Umbilical cord (tissue), 2 donors: ENCODE results near the gene VANGL1. TPM values are rescaled to one million over a fixed set of nuclear protein-coding genes. Genes with fewer than 3 reads are reported as not detected.
A peak's percentile ranks its signal among the peaks of the same experiment; 100 is the strongest.
"Not testable (repeated sequence)": the region's sequence is repeated elsewhere in the genome, so short reads cannot be mapped to it uniquely, and the experiment has no call there.

Source experiments
- DNase-seq: peaks from one replicate; pipeline ENCODE4 v3.0.0-alpha.2; 2015; ENCODE audit warnings: low spot score
- total RNA-seq: library from RNA; depleted of rRNA; stranded (reverse); fragments of >200 nt; gene quantifications from one replicate; pipeline ENCODE4 v1.2.3, GENCODE V29; 2014; ENCODE audit warnings: low replicate concordance; ENCODE audit not compliant: insufficient read depth

The VANGL1 gene
- 7.2 TPM for total RNA-seq

DNA sequence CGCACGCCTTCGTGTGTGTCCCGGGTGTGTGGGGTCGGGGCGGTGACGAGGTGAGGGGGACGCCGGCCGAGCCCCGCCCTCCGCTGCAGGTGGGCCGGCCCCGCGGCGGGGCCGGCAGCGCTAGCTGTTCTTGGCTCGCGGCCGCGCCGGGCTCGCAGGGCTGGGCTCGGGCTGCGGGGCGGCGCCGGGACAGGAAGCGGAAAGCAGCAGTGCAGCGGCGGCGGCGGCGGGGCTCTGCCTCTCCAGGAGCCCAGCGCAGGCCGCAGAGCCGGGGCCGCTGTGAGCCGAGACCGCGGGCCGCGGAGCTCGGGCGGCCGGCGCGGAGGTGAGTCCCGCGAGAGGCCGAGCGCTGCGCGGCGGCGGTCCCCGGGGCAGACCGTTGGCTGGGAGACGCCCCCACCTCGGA lies at the start of gene VANGL1:
TSS of gene VANGL1 (plus strand) at position 209 of the 406 bp plus-strand sequence. CDS start 9,444 bp downstream, outside the sequence.
- DNase-seq, result peak; percentile 58

- no peak for DNase-seq
Measured at GRCh38 chr1:115592264-115592663, 49.5 kb upstream of the VANGL1 start.

DNA sequence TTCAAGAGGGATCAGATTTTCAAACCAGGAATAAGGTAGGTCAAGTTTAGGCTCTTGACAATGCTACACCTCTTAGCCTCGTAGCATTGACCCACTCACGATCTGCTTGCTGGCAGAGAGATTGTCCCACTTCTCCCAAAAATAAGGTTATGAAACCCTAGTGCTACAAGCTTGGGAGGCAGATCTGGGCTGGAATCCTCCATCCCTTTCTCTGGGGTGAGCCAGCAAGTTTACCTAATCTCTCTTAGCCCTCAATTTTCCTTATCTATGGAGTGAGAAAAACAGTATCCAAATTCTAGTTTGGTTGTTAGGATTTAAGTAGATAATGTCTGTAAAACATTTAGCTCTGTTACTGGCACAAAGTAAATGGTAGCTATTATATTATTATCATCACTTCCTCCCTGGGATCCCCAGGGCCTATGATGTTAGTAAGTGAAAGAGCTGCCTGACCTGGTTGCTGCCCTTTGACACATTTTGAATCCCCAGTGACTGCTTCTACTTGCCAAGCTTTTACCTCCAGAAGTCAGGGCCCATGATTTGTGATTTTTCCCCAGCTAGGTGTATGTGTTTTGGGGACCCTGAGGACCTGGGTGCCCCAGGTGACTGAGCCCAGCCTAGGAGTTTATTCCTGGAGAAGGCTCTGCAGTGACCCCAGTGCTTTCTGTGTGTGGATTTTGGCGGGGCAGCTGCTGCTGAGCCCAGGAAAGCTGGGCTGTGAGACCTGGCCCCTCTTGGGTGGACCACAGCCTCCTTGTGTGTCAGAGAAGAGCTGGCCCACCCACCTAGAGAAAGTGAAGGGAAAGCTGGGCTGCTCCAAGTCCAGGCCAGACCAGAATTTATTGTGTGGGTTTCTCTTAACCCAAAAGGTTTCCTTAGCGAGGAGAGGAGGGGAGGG lies 48.2 kb upstream of the VANGL1 start:
- no peak for DNase-seq

DNA sequence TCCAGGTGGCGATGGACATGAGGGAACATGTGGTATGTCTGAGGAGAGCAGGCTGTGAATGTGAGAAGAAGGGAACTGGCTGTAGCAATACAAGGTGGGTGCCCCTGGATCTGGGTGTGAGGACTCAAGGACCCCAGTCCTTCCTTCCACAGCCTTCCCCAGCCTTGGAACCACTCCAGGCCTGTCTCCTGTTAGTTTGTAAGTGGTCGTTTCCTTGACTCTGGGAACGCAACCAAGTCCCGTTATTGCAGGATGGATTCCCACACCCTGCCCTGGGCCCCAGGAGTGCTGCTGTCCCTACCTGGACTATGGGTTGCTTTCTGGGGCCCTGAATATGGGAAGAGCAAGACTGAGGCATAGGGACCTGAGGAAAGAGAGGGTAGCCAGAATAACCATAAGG lies 47.2 kb upstream of the VANGL1 start:
- DNase-seq, result no peak

GRCh38 chr1:115595279-115596079 lies 46.3 kb upstream of the VANGL1 start:
- DNase-seq, result peak; percentile 94

DNA sequence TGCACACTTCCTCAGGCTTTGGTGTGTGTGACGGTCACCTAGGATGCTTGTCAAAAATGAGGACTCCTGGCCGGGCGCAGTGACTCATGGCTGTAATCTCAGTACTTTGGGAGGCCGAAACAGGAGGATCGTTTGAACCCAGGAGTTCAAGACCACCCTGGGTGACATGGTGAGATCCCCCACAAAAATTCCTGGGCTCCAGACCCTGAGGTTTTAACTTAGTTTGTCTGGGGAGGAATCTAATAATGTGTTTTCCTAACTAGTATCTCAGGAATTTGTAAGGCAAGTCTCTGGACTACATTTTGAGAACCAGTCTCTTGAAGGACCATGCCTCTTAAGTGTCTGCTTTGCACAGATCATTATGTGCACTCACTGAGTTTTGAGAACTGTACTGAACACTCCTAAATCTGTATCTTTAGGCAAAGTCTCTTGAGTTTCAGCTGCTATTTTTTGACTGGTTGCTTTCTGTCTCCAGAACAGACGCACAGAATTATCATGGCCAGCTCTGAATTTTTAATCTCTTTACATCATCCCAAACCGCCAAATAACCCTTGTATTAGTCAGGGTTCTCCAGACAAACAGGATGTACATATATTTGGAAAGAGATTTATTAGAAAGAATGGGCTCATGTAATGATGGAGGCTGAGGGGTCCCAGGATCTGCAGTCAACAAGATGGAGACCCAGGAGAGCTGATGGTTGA lies 45.5 kb upstream of the VANGL1 start:
- peak; percentile 58 for DNase-seq

GRCh38 chr1:115604508-115604907 lies 37.3 kb upstream of the VANGL1 start:
- DNase-seq, result no peak

DNA sequence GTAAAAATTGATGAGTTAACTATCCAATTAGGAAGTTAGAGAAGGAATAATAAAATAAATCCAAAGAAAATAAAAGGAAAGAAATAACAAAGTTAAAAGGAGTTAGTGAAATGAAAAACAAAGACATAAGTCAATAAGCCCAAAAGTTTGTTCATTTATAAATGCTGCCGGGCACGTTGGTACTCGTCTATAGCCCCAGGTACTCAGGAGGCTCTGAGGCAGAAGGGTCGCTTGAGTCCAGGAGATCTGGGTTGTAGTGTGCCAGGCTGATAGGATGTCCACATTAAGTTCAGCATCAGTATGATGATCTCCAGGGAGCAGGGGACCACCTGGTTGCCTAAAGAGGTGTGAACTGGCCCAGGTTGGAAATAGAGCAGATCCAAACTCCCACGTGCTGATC lies 35.5 kb upstream of the VANGL1 start:
- no peak for DNase-seq

DNA sequence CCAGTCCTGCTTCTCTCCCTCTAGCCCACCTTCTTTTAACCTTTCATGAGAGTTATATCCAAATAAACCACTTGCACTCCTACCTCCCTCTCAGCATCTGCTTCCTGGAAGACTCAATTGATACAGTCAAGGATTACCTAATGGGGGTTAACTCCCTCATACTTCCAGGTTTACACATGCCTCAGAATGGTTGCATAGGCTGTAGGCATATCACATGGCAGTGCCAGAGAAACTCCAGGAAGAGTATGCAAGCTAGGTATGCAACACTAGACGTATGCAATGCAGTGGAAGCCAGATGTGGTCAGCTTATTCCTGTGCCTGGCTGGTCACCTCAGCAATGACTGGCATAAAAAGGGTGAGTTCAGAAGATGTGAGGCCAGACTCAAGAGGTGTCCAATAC lies 32.7 kb upstream of the VANGL1 start:
- DNase-seq, result no peak

DNA sequence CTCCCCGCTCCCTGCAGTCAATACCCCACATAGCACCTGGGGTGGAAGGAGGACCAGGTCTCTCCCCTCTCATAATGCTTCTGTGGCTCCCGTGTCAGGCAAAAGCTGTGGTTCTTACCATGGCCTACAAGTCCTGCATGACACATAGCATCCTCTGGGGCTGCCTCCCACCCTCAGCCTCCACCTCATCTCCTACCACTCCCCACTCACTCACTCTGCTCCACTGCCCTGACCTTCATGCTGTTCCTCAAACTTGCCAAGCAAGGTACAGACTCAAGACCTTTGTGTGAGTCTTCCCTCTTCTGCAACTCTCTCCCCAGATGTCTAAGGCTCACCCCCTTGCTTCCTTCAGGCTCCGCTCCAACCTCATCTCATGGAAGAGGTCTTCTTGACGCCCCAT lies 28.0 kb upstream of the VANGL1 start:
- no peak for DNase-seq

- DNase-seq, result no peak
Measured at GRCh38 chr1:115620453-115620852, 21.3 kb upstream of the VANGL1 start.

DNA sequence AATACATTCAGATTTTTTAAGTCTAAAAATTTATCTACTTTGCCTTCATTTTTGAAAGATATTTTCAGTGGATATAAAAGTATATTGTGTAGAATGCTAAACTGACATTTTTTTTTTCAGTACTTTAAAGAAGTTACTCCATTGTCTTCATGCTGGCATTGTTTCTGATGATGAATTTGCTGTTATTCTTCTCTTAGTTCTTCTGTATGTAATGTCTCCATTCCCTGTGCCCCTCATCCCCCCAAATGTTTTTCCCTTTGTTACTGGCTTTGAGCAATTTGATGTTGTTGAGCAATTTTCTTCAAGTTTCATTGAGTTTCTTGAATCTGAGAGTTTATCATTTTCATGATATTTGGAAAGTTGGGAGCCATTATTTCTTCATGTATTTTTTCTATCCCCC lies 20.8 kb upstream of the VANGL1 start:
- no peak for DNase-seq

DNA sequence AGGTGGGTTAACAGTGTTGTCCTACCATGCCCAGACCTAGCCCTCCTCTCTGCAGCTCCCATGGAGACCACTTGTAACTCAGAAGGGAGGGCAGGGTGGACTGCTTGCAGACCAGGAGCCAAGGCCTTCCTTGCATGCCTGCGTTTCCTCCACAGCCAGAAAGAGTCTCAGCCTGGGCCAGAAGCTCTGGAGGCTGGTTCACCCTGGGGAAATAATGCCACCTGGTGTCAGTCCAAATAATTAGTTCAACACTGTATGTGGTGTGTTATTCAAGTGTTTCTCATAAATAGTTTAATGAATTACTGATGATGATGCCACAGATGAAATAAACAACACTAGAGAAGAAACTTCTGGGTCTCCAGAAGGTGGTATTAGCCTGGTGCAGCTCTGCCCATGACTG lies 16.9 kb upstream of the VANGL1 start:
- DNase-seq, result no peak

- no peak for DNase-seq
Measured at GRCh38 chr1:115630342-115630741, 11.4 kb upstream of the VANGL1 start.

DNA sequence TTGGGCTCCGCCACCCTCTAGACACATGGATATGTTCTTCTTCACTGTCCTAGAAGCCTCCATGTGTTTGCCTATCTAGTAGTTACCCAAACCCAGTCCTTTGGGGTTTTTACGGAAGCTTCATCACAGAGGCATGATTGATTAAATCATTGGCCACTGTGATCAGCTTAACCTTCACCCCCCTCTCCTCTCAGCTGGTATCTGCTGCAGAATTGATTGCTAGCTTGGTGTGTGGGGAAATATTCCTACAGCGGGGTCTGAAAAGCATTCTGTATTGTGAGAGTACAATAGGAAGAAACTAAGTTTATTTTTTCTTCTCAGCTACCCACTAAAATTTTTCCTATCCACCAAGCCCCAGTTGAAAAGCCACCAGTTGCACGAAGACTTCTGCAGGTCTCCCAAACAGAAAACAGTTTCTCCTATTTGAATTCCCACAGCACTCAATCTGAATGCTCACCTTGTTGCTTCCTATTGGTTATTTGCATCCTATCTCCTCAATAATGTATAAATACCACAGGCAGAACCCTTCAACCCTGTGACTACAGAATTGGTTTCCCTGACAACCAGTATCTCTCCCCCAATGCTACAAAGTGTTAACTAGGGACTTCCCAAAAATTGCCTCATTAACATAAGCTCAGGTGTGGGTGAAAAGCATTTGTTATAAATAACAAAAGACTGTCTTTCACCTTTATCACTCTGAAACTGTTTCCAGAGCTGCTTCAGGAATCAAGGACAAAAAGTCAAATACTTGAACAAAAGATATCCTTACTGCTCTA lies 9.3 kb upstream of the VANGL1 start:
- no peak for DNase-seq

- not testable (repeated sequence) for DNase-seq
Measured at GRCh38 chr1:115633606-115634005, 8.2 kb upstream of the VANGL1 start.

- DNase-seq, result not testable (repeated sequence)
Measured at GRCh38 chr1:115637247-115637646, 4.5 kb upstream of the VANGL1 start.

DNA sequence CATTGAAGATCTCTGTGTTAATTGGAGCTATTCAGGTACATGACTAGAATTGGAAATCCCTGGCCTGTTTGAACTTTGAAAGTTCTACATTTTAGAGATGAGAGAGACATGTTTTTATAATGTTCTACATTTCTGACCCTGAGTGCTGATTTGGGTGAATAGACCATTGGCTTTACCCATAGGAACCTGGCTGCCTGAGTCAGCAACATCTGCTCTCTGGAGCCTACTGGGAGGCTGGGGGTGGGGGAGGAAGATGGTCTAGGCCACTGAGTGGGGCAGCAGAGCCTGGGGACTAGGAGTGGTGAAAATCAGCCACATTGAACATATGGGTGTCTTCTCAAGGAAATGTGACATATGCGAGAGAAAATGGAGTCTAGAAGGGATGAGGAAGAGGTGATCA lies 1.4 kb upstream of the VANGL1 start:
- no peak for DNase-seq

DNA sequence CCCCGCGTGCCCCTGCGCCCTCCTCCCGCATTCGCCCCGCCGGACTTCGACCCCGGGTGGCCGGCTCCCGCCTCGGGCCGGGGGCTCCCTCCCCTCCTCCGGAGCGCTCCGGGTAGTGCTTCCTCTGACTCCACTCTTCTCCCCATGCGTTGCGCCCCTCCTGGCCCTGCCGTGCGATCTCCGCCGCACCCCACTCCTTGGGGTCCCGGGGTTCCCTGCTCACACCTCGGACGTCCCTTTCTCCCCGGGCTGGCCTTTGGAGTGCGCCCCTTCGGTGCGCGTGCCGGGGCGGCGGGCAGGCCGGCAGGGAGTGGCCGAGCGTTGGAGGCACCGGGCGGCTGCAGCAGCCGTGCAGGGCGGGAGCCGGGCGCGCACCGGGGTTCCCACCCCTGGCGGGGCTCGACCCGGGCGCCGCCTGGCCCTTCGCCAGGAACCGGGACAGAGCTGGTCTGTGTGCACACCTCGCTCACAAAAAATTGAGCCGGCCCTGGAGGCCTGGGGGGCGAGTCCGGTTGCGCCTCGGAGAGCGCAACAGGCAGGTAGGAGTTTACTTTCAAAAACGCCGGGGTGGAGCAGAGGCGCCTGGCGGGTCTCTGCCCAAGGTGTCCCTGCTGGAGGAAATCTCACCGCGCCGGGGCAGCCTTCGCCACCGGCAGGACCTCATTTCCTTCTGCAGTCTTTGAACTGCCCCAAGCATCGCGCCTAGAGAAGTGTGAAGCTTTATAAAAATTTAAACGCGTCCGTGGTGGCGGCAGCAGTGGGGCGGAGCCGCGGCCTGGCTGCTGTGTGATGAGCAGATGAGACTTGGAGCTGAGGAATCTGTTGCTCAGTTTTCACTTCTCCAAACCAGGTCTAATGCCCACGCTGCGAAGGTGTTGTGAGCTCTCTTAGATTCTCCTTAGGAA lies 650 bp downstream of the VANGL1 start:
- DNase-seq, result peak; percentile 62

GRCh38 chr1:115643225-115643624 lies 1.5 kb downstream of the VANGL1 start:
- DNase-seq, result no peak
